GM12878 (cell line): Measurements from ENCODE around the gene ZNF764. TPM values are rescaled to one million over a fixed set of nuclear protein-coding genes. Genes with fewer than 3 reads are reported as not detected.
A peak's percentile ranks its signal among the peaks of the same experiment; 100 is the strongest.

ENCODE experiments used
- ATAC-seq: fragments of 200-7000 bp; cut with Tn5 transposase; 3 replicates; pipeline ENCODE4 v1.9.1; 2020; ENCODE audit warnings: mild to moderate bottlenecking, moderate library complexity
- BruUV-seq: library from RNA; stranded (reverse); fragments of 400-500 nt; replicated peaks from 2 replicates; lab custom pipeline; 2021; lab: Mats Ljungman, UMichigan
- CTCF ChIA-PET: fragments of 300-600 bp; sonication (Branson Sonifier 250); formaldehyde crosslinking; extraction: SDS; loops from one replicate; lab custom pipeline; 2021; ENCODE audit warnings: inconsistent platforms; lab: Yijun Ruan, JAX
- POLR2A ChIA-PET: fragments of 350-600 bp; formaldehyde crosslinking; extraction: SDS; loops from one replicate; lab custom pipeline; 2021; ENCODE audit warnings: inconsistent platforms; lab: Charles Lee
- RAD21 ChIA-PET: fragments of 300-600 bp; sonication (Branson Sonifier 250); formaldehyde crosslinking; loops from one replicate; lab custom pipeline; 2023; ENCODE audit warnings: antibody characterized with exemption; ENCODE audit not compliant: unreplicated experiment; lab: Charles Lee
- SMC1A ChIA-PET: fragments of 300-600 bp; sonication (Branson Sonifier 250); formaldehyde crosslinking; loops from one replicate; lab custom pipeline; 2023; ENCODE audit not compliant: unreplicated experiment, uncharacterized antibody; lab: Charles Lee
- DNase-seq: peaks from one replicate; pipeline ENCODE4 v3.0.0-alpha.2; 2011; ENCODE audit warnings: low read depth, low spot score
- FAIRE-seq: peaks from 3 replicates; lab custom pipeline; 2011; peaks lifted over from hg19 to GRCh38; lab: Jason Lieb, UNC
- H2AFZ ChIP-seq: 2 replicates; pipeline ENCODE4 v1.6.0; 2011; ENCODE audit warnings: low read depth, low read length, control low read depth; ENCODE audit not compliant: control insufficient read depth
- H3K27ac ChIP-seq: 2 replicates; pipeline ENCODE4 v1.5.1; 2011; ENCODE audit warnings: control low read depth; ENCODE audit not compliant: control insufficient read depth, insufficient read depth
- H3K27me3 ChIP-seq, 2 experiments: replicated peaks in 1 of 2; 2 replicates each; pipeline versions ENCODE4 v1.6.0 to v1.6.1; 2011; ENCODE audit warnings: low read length in 1 of 2; ENCODE audit not compliant: control insufficient read depth in 2 of 2, insufficient read depth in 2 of 2
- H3K36me3 ChIP-seq, 2 experiments: 2 replicates each; pipeline ENCODE4 v1.5.1; 2011; ENCODE audit warnings: low read length in 1 of 2; ENCODE audit not compliant: control insufficient read depth in 2 of 2, insufficient read depth in 2 of 2
- H3K4me1 ChIP-seq: 2 replicates; pipeline ENCODE4 v1.6.1; 2011; ENCODE audit warnings: mild to moderate bottlenecking, low read length, moderate library complexity, mixed read lengths; ENCODE audit not compliant: control insufficient read depth, insufficient read depth
- H3K4me2 ChIP-seq: 2 replicates; pipeline ENCODE4 v1.6.0; 2011; ENCODE audit warnings: control low read depth; ENCODE audit not compliant: control insufficient read depth, insufficient read depth
- H3K4me3 ChIP-seq: fragments of 200-600 bp; sonication (generic); 2 replicates; pipeline ENCODE4 v1.5.1; 2016
- H3K79me2 ChIP-seq: 2 replicates; pipeline ENCODE4 v1.6.0; 2011; ENCODE audit warnings: low read length; ENCODE audit not compliant: control insufficient read depth, insufficient read depth
- H3K9ac ChIP-seq: 2 replicates; pipeline ENCODE4 v1.8.0; 2011; ENCODE audit warnings: low read length, control low read depth, mixed read lengths; ENCODE audit not compliant: control insufficient read depth, insufficient read depth
- H3K9me3 ChIP-seq: replicated peaks from 3 replicates; pipeline ENCODE4 v1.5.1; 2011; ENCODE audit warnings: mild to moderate bottlenecking, low read length; ENCODE audit not compliant: control insufficient read depth, insufficient read depth
- H4K20me1 ChIP-seq: 2 replicates; pipeline ENCODE4 v1.6.0; 2011; ENCODE audit not compliant: control insufficient read depth, insufficient read depth
- HDGF ChIP-seq: fragments of 450-650 bp; IDR thresholded peaks from 2 replicates; pipeline ENCODE4 v1.6.1; 2016; ENCODE audit warnings: antibody characterized with exemption
- PKNOX1 ChIP-seq: fragments of 450-650 bp; IDR thresholded peaks from 2 replicates; pipeline ENCODE4 v1.6.1; 2016; ENCODE audit warnings: mild to moderate bottlenecking
- POLR2A ChIP-seq: IDR thresholded peaks from 2 replicates; pipeline ENCODE4 v1.6.1; 2011; ENCODE audit warnings: low read depth, mild to moderate bottlenecking, low read length
- SMAD1 ChIP-seq: fragments of 450-650 bp; IDR thresholded peaks from 2 replicates; pipeline ENCODE4 v1.6.1; 2018; ENCODE audit warnings: mild to moderate bottlenecking, low read depth; ENCODE audit not compliant: partially characterized antibody
- SMAD5 ChIP-seq: IDR thresholded peaks from 2 replicates; pipeline ENCODE4 v1.6.1; 2016; ENCODE audit warnings: antibody characterized with exemption, low read depth
- SRF ChIP-seq, 2 experiments: IDR thresholded peaks; 2 replicates each; pipeline ENCODE4 v1.6.1; 2011; ENCODE audit warnings: low read depth in 2 of 2, low read length in 2 of 2, mild to moderate bottlenecking in 1 of 2, moderate library complexity in 1 of 2
- WGBS: methylation state at CpG from one replicate; pipeline ENCODE4 v1.1.6; 2016; ENCODE audit warnings: low lambda C conversion rate; ENCODE audit not compliant: insufficient replicate concordance, insufficient coverage; ENCODE audit errors: missing lambda C conversion rate; 5-methylcytosine and 5-hydroxymethylcytosine counted together
- in situ Hi-C: fragments of 300-500 bp; cut with MboI; formaldehyde crosslinking; loops from 9 replicates; pipeline ENCODE4 v1.14.3; 2018; ENCODE audit warnings: mixed read lengths
- intact Hi-C: fragments of 100-400 bp; cut with micrococcal nuclease; formaldehyde crosslinking; loops from one replicate; pipeline ENCODE4 v1.14.2; 2022; ENCODE audit not compliant: unreplicated experiment
- polyA plus RNA-seq, 11 experiments: library from polyadenylated mRNA; depleted of rRNA in 4 of 11; unstranded in 6 of 11; stranded (reverse) in 5 of 11; fragments of >200 nt; fragmentation: Nextera tagmentation in 4 of 11; fragmentation: Illumina TruSeq in 1 of 11; extraction: Ambion mirVana in 4 of 11; extraction: Trizol in 1 of 11; gene quantifications; 1 replicate in 1 of 11; 2 replicates in 10 of 11; pipeline versions ENCODE4 v1.2.1 to v1.2.3, GENCODE V29; 2011 to 2016; ENCODE audit warnings: inconsistent platforms in 2 of 11, missing spikeins in 2 of 11, low read depth in 1 of 11
- total RNA-seq, 4 experiments: library from RNA; depleted of rRNA in 3 of 4; stranded (reverse); fragments of >200 nt in 3 of 4; fragmentation: Illumina TruSeq in 1 of 4; extraction: Trizol in 1 of 4; gene quantifications; 2 replicates each; pipeline versions ENCODE4 v1.2.1 to v1.2.3, GENCODE V29; 2013 to 2021

Gene ZNF764
- total and polyA plus RNA-seq, 10 of the 15 experiments (the other 5 are each of a cell fraction or from before 2014, with no cell fraction given): 0.61 to 11.9 (median 3.8) TPM

- H3K27me3 ChIP-seq: no peaks in the 10 kb centered on the region
- no peaks in the 10 kb centered on the region for H3K4me1 ChIP-seq
- no TSS peak for BruUV-seq
- H3K27ac ChIP-seq: no peak overlapping the region
- peaks cover 14 to 26% of the 10 kb centered on the region in 2 experiments for H3K36me3 ChIP-seq
- no peak overlapping the region for H3K4me2 ChIP-seq
- no peak overlapping the region for H2AFZ ChIP-seq
- ChIA-PET RAD21 (no interaction called here), CTCF (interaction anchor here (0.9 to 1.1 kb wide), 2 partner anchors 72 to 75 kb away, joined by 3 to 4 read pairs; no protein-coding TSS in a partner anchor), POLR2A (interaction anchor here (1.4 kb wide), 1 partner anchor 10 kb away, joined by 3 read pairs; no protein-coding TSS in a partner anchor), SMC1A (no interaction called here)
- FAIRE-seq: no peak
- H3K79me2 ChIP-seq: no peaks in the 10 kb centered on the region
- 68% methylated on average over 11 of the region's 11 CpGs for WGBS
- DNase-seq: no peak
- no peaks in the 10 kb centered on the region for H3K9me3 ChIP-seq
- H3K9ac ChIP-seq: no peak overlapping the region
- ATAC-seq: no peak
- no peak overlapping the region for H3K4me3 ChIP-seq
- TF ChIP-seq POLR2A: peak; percentile 41; the same call in 1 of the 2 replicates
- TF ChIP-seq HDGF: no peak
- peak; percentile 14; the same call in 1 of the 2 replicates for TF ChIP-seq SMAD5
- intact Hi-C loops (no loop called here), in situ Hi-C loops (no loop called here)
- H4K20me1 ChIP-seq: no peaks in the 10 kb centered on the region
These were observed 36.1 kb downstream of the ZNF764 start for GRCh38 chr16:30521873-30522641.

GRCh38 chr16:30521476-30521872 is 36.7 kb downstream of the ZNF764 start:
- RAD21 ChIA-PET: no interaction called here
- H3K36me3 ChIP-seq: peaks cover 14 to 31% of the 10 kb centered on the region in 2 experiments

More at GRCh38 chr16:30521476-30521872, 36.7 kb downstream of the ZNF764 start:
- no peaks in the 10 kb centered on the region for H3K27me3 ChIP-seq
- H3K4me3 ChIP-seq: no peak overlapping the region
- H3K79me2 ChIP-seq: no peaks in the 10 kb centered on the region
- no peak for DNase-seq
- no peaks in the 10 kb centered on the region for H3K9me3 ChIP-seq
- no peak overlapping the region for H3K4me2 ChIP-seq
- H3K4me1 ChIP-seq: no peaks in the 10 kb centered on the region
- in situ Hi-C loops: no loop called here
- TF ChIP-seq POLR2A (0 out of 2 replicates have a peak, but pooled peaks have one; percentile 7), SRF (IDR thresholded peaks at IDR 0.05; ENCODE audit: low read depth in 2 of 2, low read length in 2 of 2) (no peak), SMAD1 (no peak), PKNOX1 (no peak)
- SMC1A ChIA-PET: interaction anchor here (1.3 kb wide), 1 partner anchor 46 kb away, joined by 3 read pairs; no protein-coding TSS in a partner anchor
- H4K20me1 ChIP-seq: no peaks in the 10 kb centered on the region
- H3K9ac ChIP-seq: no peak overlapping the region
- H3K27ac ChIP-seq: no peak overlapping the region
- FAIRE-seq: no peak
- BruUV-seq: no TSS peak
- CTCF ChIA-PET: no interaction called here
- intact Hi-C loops: no loop called here
- H2AFZ ChIP-seq: no peak overlapping the region
- no peak for ATAC-seq
- WGBS: 94% methylated on average over 7 of the region's 7 CpGs
- POLR2A ChIA-PET: no interaction called here
